GM12865 (cell line): ENCODE measurements around the gene AR.

Experiments
- DNase-seq: peaks from one replicate; pipeline ENCODE4 v3.0.0; 2010; ENCODE audit warnings: low read depth
- H3K4me3 ChIP-seq: 2 replicates; pipeline ENCODE4 v1.5.1; 2011; ENCODE audit warnings: mild to moderate bottlenecking, low read depth, low read length, control low read depth
- CTCF ChIP-seq: IDR thresholded peaks from 2 replicates; pipeline ENCODE4 v1.5.1; 2011; ENCODE audit warnings: low read length, control low read depth, low read depth, inconsistent platforms; ENCODE audit not compliant: insufficient read depth; ENCODE audit errors: missing control alignments

The AR gene

GRCh38 chrX:67734111-67734753 is 190.4 kb downstream of the AR start:
- no peak overlapping the region for H3K4me3 ChIP-seq
- peak; percentile 3 for DNase-seq
- TF ChIP-seq CTCF, result no peak

- no peak for TF ChIP-seq CTCF
- H3K4me3 ChIP-seq, result no peak overlapping the region
- DNase-seq, result no peak
Observed at GRCh38 chrX:67749536-67749935, 205.7 kb downstream of the AR start.

GRCh38 chrX:67750694-67751093 is 206.9 kb downstream of the AR start:
- TF ChIP-seq CTCF, result no peak
- DNase-seq, result no peak
- H3K4me3 ChIP-seq, result no peak overlapping the region

- no peak overlapping the region for H3K4me3 ChIP-seq
- no peak for DNase-seq
- TF ChIP-seq CTCF, result no peak
Observed at GRCh38 chrX:67759018-67759417, 215.2 kb downstream of the AR start.

GRCh38 chrX:67777148-67777547 is 233.3 kb downstream of the AR start:
- no peak for DNase-seq
- H3K4me3 ChIP-seq, result no peak overlapping the region
- no peak for TF ChIP-seq CTCF

- no peak for DNase-seq
- no peak overlapping the region for H3K4me3 ChIP-seq
- no peak for TF ChIP-seq CTCF
Observed at GRCh38 chrX:67779099-67779498, 235.3 kb downstream of the AR start.
